ENCODE measurements around the gene SLC22A24.

DNA sequence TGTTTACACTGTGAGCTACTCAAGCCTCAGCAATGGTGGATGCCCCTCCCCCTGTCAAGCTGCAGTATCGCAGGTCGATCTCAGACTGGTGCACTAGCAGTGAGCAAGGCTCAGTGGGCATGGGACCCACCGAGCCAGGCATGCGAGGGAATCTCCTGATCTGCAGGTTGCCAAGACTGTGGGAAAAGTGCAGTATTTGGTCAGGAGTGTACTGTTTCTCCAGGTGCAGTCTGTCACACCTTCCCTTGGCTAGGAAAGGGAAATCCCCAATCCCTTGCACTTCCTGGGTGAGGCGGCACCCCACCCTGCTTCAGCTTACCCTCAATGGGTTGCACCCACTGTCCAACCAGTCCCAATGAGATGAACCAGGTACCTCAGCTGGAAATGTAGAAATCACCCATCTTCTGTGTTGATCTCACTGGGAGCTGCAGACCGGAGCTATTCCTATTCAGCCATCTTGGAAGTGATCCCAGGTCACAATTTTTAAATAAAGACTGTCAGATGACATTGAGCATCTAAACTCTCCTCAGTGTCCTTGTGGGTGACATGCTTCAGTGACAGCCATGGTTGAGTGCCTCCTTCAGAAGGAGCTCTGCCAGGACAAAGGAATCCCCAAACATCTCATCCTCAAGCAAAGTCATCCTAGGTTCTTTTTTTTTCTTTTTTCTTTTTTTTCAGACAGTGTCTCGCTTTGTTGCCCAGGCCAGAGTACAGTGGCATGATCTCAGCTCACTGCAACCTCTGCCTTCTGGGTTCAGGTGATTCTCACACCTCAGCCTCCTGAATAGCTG lies 10.8 kb downstream of the SLC22A24 start:
- TF ChIP-seq, protein P1, sequence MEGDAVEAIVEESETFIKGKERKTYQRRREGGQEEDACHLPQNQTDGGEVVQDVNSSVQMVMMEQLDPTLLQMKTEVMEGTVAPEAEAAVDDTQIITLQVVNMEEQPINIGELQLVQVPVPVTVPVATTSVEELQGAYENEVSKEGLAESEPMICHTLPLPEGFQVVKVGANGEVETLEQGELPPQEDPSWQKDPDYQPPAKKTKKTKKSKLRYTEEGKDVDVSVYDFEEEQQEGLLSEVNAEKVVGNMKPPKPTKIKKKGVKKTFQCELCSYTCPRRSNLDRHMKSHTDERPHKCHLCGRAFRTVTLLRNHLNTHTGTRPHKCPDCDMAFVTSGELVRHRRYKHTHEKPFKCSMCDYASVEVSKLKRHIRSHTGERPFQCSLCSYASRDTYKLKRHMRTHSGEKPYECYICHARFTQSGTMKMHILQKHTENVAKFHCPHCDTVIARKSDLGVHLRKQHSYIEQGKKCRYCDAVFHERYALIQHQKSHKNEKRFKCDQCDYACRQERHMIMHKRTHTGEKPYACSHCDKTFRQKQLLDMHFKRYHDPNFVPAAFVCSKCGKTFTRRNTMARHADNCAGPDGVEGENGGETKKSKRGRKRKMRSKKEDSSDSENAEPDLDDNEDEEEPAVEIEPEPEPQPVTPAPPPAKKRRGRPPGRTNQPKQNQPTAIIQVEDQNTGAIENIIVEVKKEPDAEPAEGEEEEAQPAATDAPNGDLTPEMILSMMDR (IDR thresholded peaks at IDR 0.05; ENCODE audit: poor library complexity, severe bottlenecking) = no peak
- TF ChIP-seq EP300 (conservative IDR thresholded peaks at IDR 0.05; ENCODE audit: poor library complexity, severe bottlenecking) (no peak), RAD21 (conservative IDR thresholded peaks at IDR 0.05) (no peak), POLR2AphosphoS5 (IDR thresholded peaks at IDR 0.05) (no peak)
